H1 (cell line): ENCODE measurements around the gene RPL13A. TPM values are rescaled to one million over a fixed set of nuclear protein-coding genes. Genes with fewer than 3 reads are reported as not detected.

Experiments
- CTCF ChIA-PET: fragments of 300-600 bp; sonication (Branson Sonifier 250); formaldehyde crosslinking; loops from one replicate; lab custom pipeline; 2021; ENCODE audit not compliant: partially characterized antibody; lab: Charles Lee
- POLR2A ChIA-PET: fragments of 300-600 bp; sonication (Branson Sonifier 250); formaldehyde crosslinking; loops from one replicate; lab custom pipeline; 2021; ENCODE audit warnings: inconsistent platforms; ENCODE audit not compliant: partially characterized antibody; lab: Charles Lee
- DNase-seq, 2 experiments: peaks; one replicate each; pipeline versions ENCODE4 v3.0.0 to v3.0.0-alpha.2; 2010 to 2022; ENCODE audit warnings: low spot score in 2 of 2, low read depth in 1 of 2, mixed read lengths in 1 of 2
- FAIRE-seq: peaks from 2 replicates; lab custom pipeline; 2011; peaks lifted over from hg19 to GRCh38; lab: Jason Lieb, UNC
- H2AFZ ChIP-seq: 2 replicates; pipeline ENCODE4 v1.8.1; 2012; ENCODE audit warnings: low read length, inconsistent platforms
- H2AK5ac ChIP-seq: 2 replicates; pipeline ENCODE4 v1.6.1; 2013; ENCODE audit warnings: low read depth, low read length
- H2BK120ac ChIP-seq: replicated peaks from 2 replicates; pipeline ENCODE3; 2013; ENCODE audit warnings: low read depth, low read length, inconsistent platforms
- H2BK12ac ChIP-seq: 2 replicates; pipeline ENCODE4 v1.6.1; 2013; ENCODE audit warnings: low read depth, low read length
- H2BK15ac ChIP-seq: 2 replicates; pipeline ENCODE4 v1.6.1; 2013; ENCODE audit warnings: low read length
- H2BK20ac ChIP-seq: 2 replicates; pipeline ENCODE4 v1.6.1; 2013; ENCODE audit warnings: low read length
- H2BK5ac ChIP-seq: 2 replicates; pipeline ENCODE4 v1.6.1; 2013; ENCODE audit warnings: low read depth, low read length
- H3K14ac ChIP-seq: 2 replicates; pipeline ENCODE4 v1.6.1; 2013; ENCODE audit warnings: inconsistent platforms; ENCODE audit not compliant: insufficient read length
- H3K18ac ChIP-seq: 2 replicates; pipeline ENCODE4 v1.6.1; 2013; ENCODE audit warnings: low read length; ENCODE audit errors: extremely low read depth
- H3K23ac ChIP-seq: 2 replicates; pipeline ENCODE4 v1.6.1; 2013; ENCODE audit warnings: inconsistent platforms; ENCODE audit not compliant: insufficient read length
- H3K23me2 ChIP-seq: 2 replicates; pipeline ENCODE4 v1.6.1; 2013; ENCODE audit warnings: low read depth, low read length
- H3K27ac ChIP-seq: 2 replicates; pipeline ENCODE4 v1.6.1; 2011; ENCODE audit warnings: low read depth, low read length, inconsistent platforms
- H3K27me3 ChIP-seq, 4 experiments: replicated peaks in 1 of 4; 1 replicate in 1 of 4; 2 replicates in 3 of 4; pipeline versions ENCODE4 v1.6.1 to v1.8.1; 2011 to 2013; ENCODE audit warnings: low read length in 3 of 4, mild to moderate bottlenecking in 3 of 4, inconsistent platforms in 2 of 4, mixed read lengths in 2 of 4, moderate library complexity in 1 of 4; ENCODE audit not compliant: control insufficient read depth in 3 of 4, insufficient read depth in 3 of 4; ENCODE audit errors: extremely low read depth in 1 of 4
- H3K36me3 ChIP-seq, 4 experiments: 2 replicates each; pipeline versions ENCODE4 v1.6.1 to v1.8.1; 2011 to 2013; ENCODE audit warnings: mild to moderate bottlenecking in 4 of 4, low read length in 3 of 4, moderate library complexity in 2 of 4, control low read depth in 1 of 4, inconsistent platforms in 1 of 4; ENCODE audit not compliant: insufficient read depth in 4 of 4, control insufficient read depth in 2 of 4
- H3K4ac ChIP-seq: replicated peaks from 2 replicates; pipeline ENCODE3; 2013; ENCODE audit warnings: low read length, low read depth, mixed read lengths, inconsistent platforms; ENCODE audit not compliant: insufficient read length
- H3K4me1 ChIP-seq, 4 experiments: replicated peaks in 1 of 4; 1 replicate in 1 of 4; 2 replicates in 3 of 4; pipeline versions ENCODE4 v1.6.1 to v1.8.1; 2011 to 2013; ENCODE audit warnings: low read length in 3 of 4, inconsistent platforms in 2 of 4, mixed read lengths in 1 of 4; ENCODE audit not compliant: insufficient read depth in 4 of 4, control insufficient read depth in 3 of 4
- H3K4me2 ChIP-seq, 2 experiments: 2 replicates each; pipeline versions ENCODE4 v1.6.1 to v1.8.1; 2011 to 2013; ENCODE audit warnings: low read depth in 2 of 2, low read length in 2 of 2, control low read depth in 1 of 2, inconsistent platforms in 1 of 2, mild to moderate bottlenecking in 1 of 2; ENCODE audit not compliant: insufficient read depth in 1 of 2
- H3K4me3 ChIP-seq, 4 experiments: fragments of 200-600, 300-600 bp in 1 of 4; sonication (generic), shearing (Covaris generic), sonication (Bioruptor Twin) in 1 of 4; 2 replicates each; pipeline versions ENCODE4 v1.5.1 to v1.8.1; 2011 to 2016; ENCODE audit warnings: low read length in 4 of 4, low read depth in 3 of 4, control low read depth in 2 of 4, inconsistent platforms in 2 of 4, mild to moderate bottlenecking in 2 of 4, mixed read lengths in 1 of 4, moderate library complexity in 1 of 4; ENCODE audit not compliant: insufficient read depth in 2 of 4; ENCODE audit errors: extremely low read depth in 1 of 4
- H3K56ac ChIP-seq: replicated peaks from 2 replicates; pipeline ENCODE3; 2013; ENCODE audit warnings: low read depth, mild to moderate bottlenecking, mixed read lengths, low read length, inconsistent platforms; ENCODE audit not compliant: insufficient read length
- H3K79me1 ChIP-seq: 2 replicates; pipeline ENCODE4 v1.6.1; 2013; ENCODE audit warnings: low read depth, low read length, control low read depth
- H3K79me2 ChIP-seq, 2 experiments: 2 replicates each; pipeline versions ENCODE4 v1.6.1 to v1.8.1; 2012 to 2013; ENCODE audit warnings: low read length in 2 of 2, mild to moderate bottlenecking in 2 of 2, inconsistent platforms in 1 of 2; ENCODE audit not compliant: insufficient read depth in 2 of 2, control insufficient read depth in 1 of 2
- H3K9ac ChIP-seq, 4 experiments: replicated peaks in 1 of 4; 1 replicate in 1 of 4; 2 replicates in 3 of 4; pipeline versions ENCODE4 v1.6.1 to v1.8.1; 2011 to 2013; ENCODE audit warnings: low read depth in 3 of 4, low read length in 3 of 4, control low read depth in 2 of 4, mild to moderate bottlenecking in 2 of 4, moderate library complexity in 2 of 4, inconsistent platforms in 1 of 4; ENCODE audit errors: extremely low read depth in 1 of 4
- H3K9me3 ChIP-seq, 2 experiments: 2 replicates each; pipeline versions ENCODE4 v1.6.1 to v1.8.1; 2012 to 2013; ENCODE audit warnings: mild to moderate bottlenecking in 2 of 2, moderate library complexity in 2 of 2, control low read depth in 1 of 2, inconsistent platforms in 1 of 2, low read depth in 1 of 2, low read length in 1 of 2, mixed read lengths in 1 of 2; ENCODE audit not compliant: insufficient read depth in 2 of 2
- H4K20me1 ChIP-seq, 2 experiments: replicated peaks in 1 of 2; 2 replicates each; pipeline versions ENCODE3 to v1.8.1; 2011 to 2013; ENCODE audit warnings: inconsistent platforms in 2 of 2, low read length in 2 of 2, mild to moderate bottlenecking in 1 of 2; ENCODE audit not compliant: insufficient read depth in 2 of 2, control insufficient read depth in 1 of 2
- H4K5ac ChIP-seq: 2 replicates; pipeline ENCODE4 v1.6.1; 2013; ENCODE audit warnings: low read length, low read depth, mixed read lengths, inconsistent platforms; ENCODE audit not compliant: insufficient read length
- H4K8ac ChIP-seq: 2 replicates; pipeline ENCODE4 v1.8.0; 2013; ENCODE audit warnings: mild to moderate bottlenecking, moderate library complexity, low read length, inconsistent platforms; ENCODE audit not compliant: insufficient read depth; ENCODE audit errors: extremely low read depth
- H4K91ac ChIP-seq: replicated peaks from 2 replicates; pipeline ENCODE3; 2013; ENCODE audit warnings: low read length, mixed read lengths, inconsistent platforms; ENCODE audit not compliant: insufficient read length
- WGBS, 2 experiments: shearing (Covaris generic) in 1 of 2; methylation state at CpG; one replicate each; pipeline versions ENCODE4 v1.1.6 to v1.1.7; 2013 to 2015; ENCODE audit warnings: low lambda C conversion rate in 2 of 2, mixed read lengths in 2 of 2, inconsistent platforms in 1 of 2, low coverage in 1 of 2, missing lambda C conversion rate in 1 of 2; ENCODE audit not compliant: insufficient replicate concordance in 2 of 2, insufficient coverage in 1 of 2, insufficient read length in 1 of 2; ENCODE audit errors: extremely low coverage in 1 of 2, missing lambda C conversion rate in 1 of 2; 5-methylcytosine and 5-hydroxymethylcytosine counted together
- polyA plus RNA-seq, 7 experiments: library from polyadenylated mRNA; depleted of rRNA in 3 of 7; stranded (reverse) in 5 of 7; unstranded in 2 of 7; fragments of >200 nt in 5 of 7; fragments of 200-250 nt in 2 of 7; gene quantifications; 1 replicate in 5 of 7; 2 replicates in 1 of 7; 4 replicates in 1 of 7; pipeline versions ENCODE4 v1.2.1 to v1.2.3, GENCODE V29; 2011 to 2013; ENCODE audit warnings: missing spikeins in 2 of 7, mixed read lengths in 2 of 7
- total RNA-seq: library from RNA; stranded (reverse); fragmentation: NEBNext Ultra II Directional; extraction: Animal tissue kit (Norgen Biotek cat#: 25700); gene quantifications from 2 replicates; pipeline ENCODE4 v1.2.1, GENCODE V29; 2021

RPL13A gene
- total and polyA plus RNA-seq, 2 of the 8 experiments (the other 6 are each of a cell fraction or from before 2014, with no cell fraction given), result 3,305 to 8,868 TPM

GRCh38 chr19:49447485-49448431 lies 39.6 kb upstream of the RPL13A start:
- Histone ChIP-seq H3K4me1 (peaks cover 0 to 14% (median 10%) of the 10 kb centered on the region in 4 experiments; a peak in 6 of 7 replicates), H2AK5ac (no peak overlapping the region), H2AFZ (no peak overlapping the region), H2BK20ac (no peak overlapping the region), H4K20me1 (peaks cover 9 to 15% of the 10 kb centered on the region in 2 experiments), H3K4ac (no peak overlapping the region), H4K5ac (no peak overlapping the region), H2BK12ac (no peak overlapping the region), H2BK15ac (no peak overlapping the region), H3K14ac (no peak overlapping the region), H3K27me3 (no peaks in the 10 kb centered on the region), H3K36me3 (peaks cover 11 to 17% (median 12%) of the 10 kb centered on the region in 4 experiments; a peak in 6 of 8 replicates), H3K27ac (no peak overlapping the region), H3K23me2 (peaks cover 5% of the 10 kb centered on the region), H3K9ac (peak overlapping the region in 1 of 4 experiments; percentile 4; a peak in 2 of 7 replicates), H3K9me3 (no peaks in the 10 kb centered on the region), H3K79me1 (peaks cover 2% of the 10 kb centered on the region), H2BK5ac (0 out of 2 replicates have a peak overlapping the region, but pooled peaks have one; percentile 35), H3K4me3 (no peak overlapping the region), H4K8ac (peak overlapping the region; percentile 38), H3K23ac (no peak overlapping the region), H3K56ac (no peak overlapping the region), H2BK120ac (no peak overlapping the region), H3K79me2 (peaks cover 0 to 14% of the 10 kb centered on the region in 2 experiments; a peak in 2 of 4 replicates), H4K91ac (no peak overlapping the region), H3K18ac (no peak overlapping the region), H3K4me2 (peak overlapping the region in 1 of 2 experiments; percentile 24; a peak in 2 of 4 replicates)
- POLR2A ChIA-PET, result interaction anchor here (0.6 to 2.3 kb wide), 14 partner anchors 11 to 237 kb away, joined by 3 to 11 read pairs (median 4); partner anchors contain the start of genes FLT3LG and RPS11
- no peak for FAIRE-seq
- CTCF ChIA-PET, result interaction anchor here (0.6 to 7.9 kb wide), 12 partner anchors 18 to 569 kb away, joined by 3 to 88 read pairs (median 3); no protein-coding TSS in a partner anchor
- WGBS, 2 experiments, result 81% methylated on average over 28 of the region's 32 CpGs; no CpG with 5 or more reads in 1 of the 2 experiments
- DNase-seq, result peak; percentile 75 to 92
